NCI-H146 treated with DMSO at 0.1 percent for 48 hours (cell line): ENCODE measurements around the gene AP3D1.

Experiments
- DNase-seq: peaks from one replicate; lab custom pipeline; 2025; ENCODE audit not compliant: unreplicated experiment; lab: John Stamatoyannopoulos, UW

Gene AP3D1

DNA sequence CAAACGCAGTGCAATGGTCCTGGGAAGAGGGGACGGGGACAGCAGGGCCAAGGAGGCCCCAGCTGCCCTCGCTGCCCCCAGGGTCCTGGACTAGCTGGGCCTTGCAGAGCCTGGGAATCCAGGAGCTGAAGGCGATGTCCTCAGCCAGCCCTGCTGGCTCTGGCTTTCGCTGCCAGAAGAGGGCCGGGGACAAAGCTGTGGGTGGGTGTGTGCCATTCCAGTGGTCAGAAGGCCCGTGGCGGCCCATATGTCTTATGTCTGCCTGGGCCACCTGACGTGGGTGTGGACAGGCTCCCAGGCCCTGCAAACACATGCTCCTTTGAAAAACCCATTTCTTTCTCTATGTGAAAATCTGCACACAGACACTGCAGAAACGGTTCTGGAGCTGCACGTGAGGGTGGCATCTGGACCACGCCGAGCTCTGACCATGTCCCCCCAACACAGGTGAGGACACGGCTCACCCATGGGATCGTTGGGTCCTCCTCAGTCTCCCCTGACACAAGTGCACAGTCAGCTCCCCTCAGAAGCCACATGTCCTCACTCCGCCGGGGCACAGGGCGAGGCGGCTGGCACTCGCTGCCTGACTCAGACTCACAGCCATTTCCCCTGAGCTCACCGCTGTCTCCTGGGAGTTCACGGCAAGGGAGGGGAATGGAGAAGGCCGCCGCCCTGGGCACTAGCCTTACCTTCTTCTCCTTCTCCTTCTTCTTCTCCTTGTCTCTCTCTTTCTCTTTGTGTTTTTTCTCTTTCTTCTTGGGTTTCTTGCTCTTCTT, 37.7 kb downstream of the AP3D1 start:
- DNase-seq, result no peak

DNA sequence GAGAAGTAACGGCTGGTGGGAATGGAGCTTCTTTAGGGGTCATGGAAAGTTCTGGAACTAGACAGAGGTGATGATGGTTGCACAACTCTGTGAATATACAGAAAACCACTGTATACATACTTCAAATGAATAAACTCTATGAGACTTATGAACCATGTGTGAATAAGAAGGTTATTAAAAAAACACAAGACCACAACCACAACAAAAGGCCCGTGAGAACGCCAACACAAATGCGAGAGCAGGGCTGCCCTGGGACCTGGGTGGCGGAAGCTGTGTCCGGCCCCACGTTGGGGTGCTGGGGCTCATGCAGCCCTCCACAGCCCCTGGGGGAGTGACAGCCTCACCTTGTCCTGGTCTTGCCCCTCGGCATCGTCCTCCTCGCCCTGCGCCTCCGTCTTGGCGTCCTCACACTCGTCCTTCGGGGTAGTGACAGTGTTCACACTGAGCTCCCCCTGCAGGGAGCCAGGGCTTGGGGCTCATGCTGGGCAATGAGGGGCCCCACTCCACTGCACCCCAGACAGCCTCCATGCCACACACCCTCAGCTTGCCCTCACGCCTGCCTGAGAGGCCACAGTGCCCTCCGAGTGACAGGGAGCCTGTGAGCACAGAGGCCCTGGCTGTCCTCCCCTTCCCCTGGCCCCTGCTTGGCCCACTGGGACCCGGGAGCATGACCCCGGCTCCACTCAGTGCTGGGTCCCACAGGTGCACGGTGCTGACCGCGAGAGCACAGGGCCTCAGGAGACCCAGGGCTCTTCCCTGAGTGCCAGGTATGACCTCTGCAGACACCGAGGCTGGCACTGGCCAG, 38.6 kb downstream of the AP3D1 start:
- no peak for DNase-seq

DNA sequence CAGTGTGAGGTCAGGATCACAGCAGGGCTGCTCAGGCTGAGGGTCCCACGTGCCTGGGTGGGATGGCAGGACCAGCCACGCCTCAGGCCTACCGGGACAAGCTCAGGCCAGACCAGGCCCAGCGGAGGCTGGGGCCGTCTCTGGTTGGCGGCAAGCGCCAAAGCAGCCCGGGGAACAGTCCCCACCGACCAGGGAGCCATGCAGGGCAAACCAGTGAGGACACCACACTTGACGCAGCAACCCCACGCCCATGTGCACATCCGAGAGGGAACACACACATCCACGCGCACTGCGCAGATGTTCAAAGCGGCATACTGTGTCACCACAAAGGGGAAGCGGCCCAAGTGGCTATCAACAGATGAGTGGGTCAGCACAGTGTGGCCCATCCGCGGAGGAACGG, 39.5 kb downstream of the AP3D1 start:
- no peak for DNase-seq

DNA sequence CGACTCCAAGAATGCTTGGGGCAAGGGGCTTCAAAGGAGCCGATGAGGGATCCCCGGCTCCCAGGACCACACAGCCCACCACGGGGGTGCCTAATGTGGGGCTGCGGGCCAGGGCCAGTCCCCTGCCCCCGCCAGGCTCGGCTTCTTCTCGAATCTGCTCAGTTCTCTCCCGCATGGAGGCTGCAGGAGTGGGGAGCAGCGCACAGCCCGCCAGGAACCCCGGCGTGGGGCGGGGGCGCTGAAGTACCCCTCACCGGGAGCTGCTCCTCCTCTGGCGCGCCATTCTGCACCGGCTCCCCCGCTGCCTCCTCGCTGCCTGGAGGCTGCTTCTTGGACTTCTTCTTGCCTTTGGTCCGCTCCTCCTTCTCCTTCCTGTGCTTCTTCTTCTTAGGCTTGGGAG, 39.9 kb downstream of the AP3D1 start:
- DNase-seq, result no peak

DNA sequence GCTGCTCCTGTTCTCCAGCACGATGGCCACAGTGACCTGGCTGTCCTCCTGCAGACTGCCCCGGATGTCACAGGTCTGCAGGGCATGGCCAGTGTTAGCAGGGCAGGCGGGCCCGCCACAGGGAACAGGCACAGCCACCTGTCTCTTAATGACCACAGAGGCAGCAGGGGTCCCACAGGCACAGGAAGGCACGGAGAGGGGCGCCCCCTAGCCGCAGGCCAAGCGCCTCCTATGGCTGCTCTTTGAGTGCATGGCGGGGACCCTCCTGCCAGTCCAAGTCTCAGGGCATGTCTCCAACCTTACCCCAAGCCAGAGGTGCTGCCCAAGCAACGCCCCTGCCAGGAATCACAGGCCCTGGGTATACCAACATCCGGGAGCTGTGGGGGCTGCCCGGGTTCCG, 40.5 kb downstream of the AP3D1 start:
- no peak for DNase-seq

DNA sequence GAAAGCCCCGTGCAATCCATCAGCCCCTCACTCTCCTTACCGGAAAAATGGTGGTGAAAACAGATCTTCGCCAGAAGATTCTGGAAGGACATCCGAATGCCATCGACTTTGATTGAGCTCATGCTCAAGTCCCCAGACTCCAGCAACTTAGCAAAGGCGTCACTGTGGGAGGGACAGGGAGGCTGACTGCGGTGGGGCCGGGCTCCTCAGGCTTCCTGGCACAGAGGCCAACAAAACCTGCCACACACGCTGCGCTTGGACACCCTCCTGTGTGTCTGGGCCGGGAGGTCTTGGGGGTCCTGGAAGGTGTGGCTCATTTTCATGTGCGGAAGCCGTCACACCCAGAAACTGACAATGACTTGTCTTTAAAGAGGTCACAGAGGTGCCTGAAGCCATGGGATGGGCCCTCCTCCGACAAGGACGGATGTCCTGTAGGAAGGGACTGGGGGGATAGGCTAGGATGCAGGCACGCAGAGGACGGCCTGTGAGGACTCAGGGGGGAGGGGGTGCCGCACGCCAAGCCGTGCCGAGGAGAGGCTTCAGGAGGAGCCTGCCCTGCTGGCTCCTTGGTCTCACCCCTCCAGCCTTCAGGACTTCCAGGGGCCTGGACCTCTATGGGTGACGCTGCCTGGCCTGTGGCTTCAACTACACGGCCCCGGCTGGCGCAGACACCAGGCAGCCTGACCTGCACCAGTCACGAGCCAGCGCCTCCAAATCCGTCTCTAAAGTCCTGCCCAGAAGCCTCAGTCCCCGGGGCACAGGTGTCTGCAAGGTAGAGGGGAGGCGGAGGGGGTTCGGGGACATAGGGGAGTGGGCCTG, 42.1 kb downstream of the AP3D1 start:
- DNase-seq, result no peak

DNA sequence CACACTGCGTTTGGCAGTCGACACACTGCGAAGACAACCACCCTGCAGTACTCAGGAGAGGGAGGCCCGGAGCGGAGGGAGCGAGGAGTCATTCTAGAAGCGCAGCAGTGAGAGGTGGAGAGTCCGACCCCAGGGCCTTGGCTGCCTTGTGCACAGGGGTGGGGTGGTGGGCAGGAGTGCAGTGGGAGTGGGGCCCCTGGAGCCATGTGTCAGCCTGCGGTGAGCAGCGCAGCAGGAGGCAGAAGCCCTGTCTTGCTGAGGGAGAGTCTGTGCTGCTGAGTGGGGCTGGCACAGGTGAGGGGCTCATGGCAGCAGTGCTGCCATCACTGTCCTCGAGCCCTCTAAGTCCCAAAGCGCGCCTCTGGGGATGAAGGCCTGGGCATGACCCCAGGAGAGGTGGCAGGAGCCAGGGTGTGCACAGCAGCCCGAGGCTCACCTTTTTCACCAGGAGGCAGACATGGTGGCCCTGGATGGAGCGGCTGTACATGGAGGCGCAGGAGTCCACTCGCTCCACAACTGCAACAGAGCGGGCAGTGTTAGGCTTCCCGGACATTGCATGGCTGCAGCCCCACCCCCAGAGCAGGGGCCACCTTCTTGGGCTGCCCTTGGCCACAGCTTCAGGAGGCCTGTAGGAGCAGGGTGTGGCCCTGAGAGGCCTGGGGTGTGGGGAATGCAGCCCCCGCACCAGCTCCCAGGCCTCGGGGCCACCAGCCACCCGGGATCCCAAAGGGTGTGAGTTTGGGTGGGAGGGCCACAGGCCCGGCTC, 42.9 kb downstream of the AP3D1 start:
- DNase-seq, result no peak

DNA sequence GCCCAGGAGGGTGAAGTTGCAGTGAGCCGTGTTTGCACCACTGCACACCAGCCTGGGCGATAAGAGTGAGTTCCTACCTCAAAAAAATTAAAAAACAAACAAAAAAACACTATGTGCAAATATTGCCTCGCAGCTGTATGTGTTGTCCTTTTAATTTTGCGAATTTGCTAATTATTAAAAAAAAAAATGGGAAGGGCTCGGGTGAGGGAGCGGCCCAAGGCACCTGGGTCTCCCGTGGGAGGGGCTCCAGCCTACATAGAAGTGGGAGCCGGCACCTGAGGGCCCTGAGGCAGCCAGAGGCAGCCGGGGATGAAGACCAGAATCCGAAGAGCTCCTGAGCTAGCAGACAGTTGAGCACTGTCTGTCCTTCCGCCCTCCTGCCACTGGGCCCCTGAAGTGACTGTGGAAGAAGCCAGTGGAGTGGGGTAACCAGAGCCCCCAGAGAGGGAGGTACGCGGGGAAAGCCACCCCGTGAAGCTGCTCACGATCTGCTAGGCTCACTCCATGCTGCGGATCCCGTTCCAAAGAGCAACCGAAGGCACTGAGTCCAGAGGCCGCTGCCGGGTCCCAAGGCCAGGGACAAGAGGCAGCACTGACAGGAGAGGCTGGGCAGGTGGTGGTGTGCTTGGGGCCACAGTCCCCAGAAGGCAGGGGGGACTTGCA, 48.2 kb downstream of the AP3D1 start:
- DNase-seq, result no peak

DNA sequence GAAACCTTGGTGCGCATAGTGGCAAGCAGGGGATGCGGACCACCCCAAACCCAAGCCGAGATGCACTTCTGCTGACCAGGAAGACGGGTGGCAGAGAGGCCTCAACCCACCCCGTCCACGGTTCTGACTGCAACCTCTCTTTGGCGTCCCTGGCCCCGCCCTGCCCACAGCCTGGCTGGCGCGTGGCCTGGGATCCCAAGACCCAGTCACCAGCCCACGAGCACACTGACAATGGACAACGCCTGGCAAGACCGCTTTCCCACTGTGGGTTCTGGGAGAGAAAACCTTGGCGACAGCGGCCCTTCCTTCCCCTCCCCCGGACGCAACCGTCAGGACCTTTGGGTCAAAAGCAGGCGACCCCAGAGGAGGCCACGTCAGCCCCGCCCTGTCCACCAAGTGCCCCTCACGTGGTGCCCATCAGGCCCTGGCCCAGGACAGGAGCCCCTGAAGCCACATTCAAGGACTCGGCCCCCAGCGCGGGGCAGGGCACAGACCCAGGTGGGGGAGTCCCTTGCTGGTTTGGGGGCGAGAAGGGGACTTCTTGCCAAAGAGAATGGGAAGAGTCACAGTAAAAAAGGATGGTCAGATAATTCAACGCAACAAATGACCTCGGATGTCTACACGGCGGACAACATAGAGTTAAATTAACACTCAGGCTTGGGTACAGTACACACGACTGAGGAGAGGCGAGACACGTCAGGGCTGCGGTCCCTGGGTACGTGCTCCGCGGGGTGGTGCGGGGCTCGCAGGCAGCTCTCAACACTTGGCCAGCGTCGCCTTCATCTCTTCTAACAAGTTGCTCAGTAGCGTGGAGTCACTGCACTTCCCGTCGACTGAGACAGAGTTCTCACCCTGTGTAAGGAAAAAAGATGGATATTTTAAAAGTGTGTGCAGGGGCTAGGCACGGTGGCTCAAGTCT, 49.7 kb downstream of the AP3D1 start:
- no peak for DNase-seq

DNA sequence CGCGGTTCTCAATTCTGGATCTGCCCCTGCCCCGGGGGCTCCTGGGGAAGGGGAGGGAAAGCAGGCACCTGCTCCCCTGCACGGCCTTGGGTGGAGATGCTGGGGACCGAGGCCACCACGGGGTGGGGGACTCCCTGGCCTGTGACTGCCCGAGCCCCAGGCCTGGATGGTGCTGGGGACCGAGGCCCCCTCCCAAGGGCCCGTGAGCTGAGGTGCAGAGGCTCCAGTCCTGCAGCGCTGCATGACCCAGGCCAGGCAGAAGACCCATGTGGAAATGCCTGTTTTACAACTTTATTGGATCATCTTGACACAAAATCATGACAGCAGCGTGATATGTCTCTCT, 50.7 kb downstream of the AP3D1 start:
- DNase-seq, result no peak

DNA sequence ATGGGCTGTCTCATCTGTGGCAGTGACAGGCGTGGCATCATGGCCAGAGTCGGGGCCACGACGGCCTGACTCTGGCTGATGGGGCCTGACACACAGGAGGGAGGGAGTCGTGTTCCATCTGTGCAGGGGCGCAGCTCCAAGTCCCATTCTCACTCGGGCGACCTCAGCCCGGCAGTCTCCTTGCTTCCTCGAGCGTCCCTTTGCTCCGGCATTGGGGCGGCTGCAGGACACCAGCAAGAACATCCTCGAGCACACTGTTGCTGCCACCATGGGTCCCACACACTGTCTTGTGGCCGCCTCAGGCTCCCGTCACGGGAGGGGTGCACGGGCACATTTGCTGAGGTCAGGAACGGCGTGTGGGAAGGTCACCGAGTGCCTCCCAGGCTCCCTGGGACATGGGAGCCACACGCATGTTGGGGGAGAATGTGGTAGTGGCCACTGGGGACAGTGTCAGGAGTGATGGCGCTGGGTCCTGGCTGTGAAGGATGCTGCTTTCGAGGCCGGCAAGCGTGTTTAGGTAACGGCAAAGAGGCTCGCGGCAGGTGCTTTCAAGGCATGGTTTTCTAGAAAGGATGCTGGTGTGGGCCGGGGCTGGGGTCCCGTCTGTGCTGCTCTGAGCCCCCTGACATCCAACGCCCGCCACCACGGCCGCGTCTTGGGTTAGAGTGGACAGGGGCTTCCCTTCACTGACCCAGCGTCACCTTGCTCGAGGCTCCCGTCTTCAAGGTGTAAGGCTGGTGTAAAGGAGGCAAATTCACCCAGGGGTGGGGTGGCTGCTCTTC, 51.2 kb downstream of the AP3D1 start:
- no peak for DNase-seq

DNA sequence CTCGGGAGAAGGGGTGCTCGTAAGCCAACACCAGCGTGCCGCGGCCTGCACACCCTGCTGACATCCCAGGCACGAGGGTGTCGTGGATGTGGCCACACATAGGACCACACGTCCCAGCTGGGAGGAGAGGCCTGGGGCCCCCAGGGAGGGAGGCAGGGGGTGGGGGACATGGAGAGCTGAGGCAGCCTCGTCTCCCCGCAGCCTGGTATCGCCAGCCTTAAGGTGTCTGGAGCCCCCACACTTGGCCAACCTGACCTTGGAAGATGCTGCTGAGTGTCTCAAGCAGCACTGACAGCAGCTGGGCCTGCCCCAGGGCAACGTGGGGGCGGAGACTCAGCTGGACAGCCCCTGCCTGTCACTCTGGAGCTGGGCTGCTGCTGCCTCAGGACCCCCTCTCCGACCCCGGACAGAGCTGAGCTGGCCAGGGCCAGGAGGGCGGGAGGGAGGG, 52.3 kb downstream of the AP3D1 start:
- DNase-seq, result no peak

DNA sequence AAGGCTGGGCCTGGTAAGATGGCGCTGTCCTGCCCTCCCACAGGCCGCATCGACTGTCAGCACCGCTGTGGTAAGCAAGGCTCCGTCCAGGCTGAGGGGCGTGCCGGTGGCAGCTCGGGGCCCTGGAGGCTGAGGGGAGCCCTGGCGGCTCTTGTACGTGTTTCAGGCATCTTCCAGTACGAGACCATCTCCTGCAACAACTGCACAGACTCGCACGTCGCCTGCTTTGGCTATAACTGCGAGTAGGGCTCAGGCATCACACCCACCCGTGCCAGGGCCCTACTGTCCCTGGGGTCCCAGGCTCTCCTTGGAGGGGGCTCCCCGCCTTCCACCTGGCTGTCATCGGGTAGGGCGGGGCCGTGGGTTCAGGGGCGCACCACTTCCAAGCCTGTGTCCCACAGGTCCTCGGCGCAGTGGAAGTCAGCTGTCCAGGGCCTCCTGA, 53.5 kb downstream of the AP3D1 start:
- DNase-seq, result no peak

DNA sequence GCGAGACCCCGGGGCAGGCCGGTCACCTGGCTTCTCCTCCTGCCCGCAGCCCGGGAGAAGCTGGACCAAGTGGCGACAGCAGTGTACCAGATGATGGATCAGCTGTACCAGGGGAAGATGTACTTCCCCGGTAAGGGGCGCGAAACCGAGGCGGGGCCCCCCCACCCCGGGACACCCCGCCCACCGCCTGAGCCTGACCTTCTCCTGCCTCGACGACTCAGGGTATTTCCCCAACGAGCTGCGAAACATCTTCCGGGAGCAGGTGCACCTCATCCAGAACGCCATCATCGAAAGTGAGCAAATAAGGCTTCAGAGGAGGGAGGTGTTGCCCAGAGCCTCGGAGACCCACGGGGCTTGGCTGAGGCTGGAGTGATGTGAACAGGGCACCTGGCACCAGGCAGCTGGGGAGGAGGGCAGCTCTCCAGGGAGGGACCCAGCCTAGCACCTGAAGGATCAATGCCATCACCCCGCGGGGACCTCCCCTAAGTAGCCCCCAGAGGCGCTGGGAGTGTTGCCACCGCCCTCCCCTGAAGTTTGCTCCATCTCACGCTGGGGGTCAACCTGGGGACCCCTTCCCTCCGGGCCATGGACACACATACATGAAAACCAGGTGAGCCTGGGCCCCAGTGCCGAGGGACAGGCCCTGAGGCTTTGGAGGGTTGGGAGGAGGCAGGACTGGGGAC, 54.0 kb downstream of the AP3D1 start:
- no peak for DNase-seq

DNA sequence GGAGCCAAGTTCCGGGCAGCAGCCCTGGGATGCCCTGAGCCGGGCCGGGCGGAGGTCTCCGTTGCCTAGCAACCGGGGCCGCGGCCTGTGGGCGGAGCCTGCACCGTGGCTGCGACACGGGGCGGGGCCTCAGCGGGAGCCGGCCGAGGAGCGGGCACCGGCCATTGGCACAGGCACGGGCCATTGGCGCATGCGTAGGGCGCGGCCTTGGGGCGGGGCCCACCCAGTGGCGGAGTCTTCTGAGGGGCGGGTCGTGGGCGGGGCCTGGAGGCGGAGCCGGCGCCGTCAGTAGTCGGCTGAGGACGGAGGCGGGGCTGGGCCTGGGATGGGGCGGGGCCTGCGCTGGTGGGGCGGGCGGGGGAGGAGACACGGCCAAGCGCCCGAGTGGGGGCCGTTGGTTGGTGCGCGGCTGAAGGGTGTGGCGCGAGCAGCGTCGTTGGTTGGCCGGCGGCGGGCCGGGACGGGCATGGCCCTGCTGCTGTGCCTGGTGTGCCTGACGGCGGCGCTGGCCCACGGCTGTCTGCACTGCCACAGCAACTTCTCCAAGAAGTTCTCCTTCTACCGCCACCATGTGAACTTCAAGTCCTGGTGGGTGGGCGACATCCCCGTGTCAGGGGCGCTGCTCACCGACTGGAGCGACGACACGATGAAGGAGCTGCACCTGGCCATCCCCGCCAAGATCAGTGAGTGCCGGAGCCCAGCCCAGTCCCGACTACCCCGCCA, 54.7 kb downstream of the AP3D1 start, which contains the start of gene IZUMO4:
TSS of gene IZUMO4 (plus strand) at position 436 of the 723 bp plus-strand sequence. CDS start at position 467, 31 bp downstream.
- DNase-seq, result peak; percentile 66

DNA sequence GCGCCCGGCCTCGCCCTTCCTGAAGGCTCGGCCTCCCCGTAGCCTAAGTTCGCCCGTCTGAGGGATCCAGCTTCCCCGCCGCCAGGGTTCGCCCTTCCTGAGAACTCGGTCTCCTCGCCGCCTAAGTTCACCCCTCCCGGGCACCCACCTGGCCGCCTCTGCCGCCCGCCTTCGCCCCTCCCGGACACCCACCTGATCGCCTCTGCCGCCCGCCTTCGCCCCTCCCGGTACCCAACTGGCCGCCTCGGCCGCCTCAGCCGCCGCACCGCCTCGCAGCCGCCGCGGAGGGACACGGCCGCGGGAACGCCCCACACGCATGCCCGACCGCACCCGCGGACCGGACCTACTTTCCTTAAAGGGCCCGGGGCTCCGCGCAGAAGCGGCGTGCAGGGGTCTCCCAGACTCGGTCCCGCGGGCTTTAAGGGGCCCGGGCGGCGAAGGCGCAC, 55.3 kb downstream of the AP3D1 start, which contains the start of gene MOB3A:
TSS of gene MOB3A (minus strand) at position 293 of the 446 bp plus-strand sequence. CDS start 17,766 bp downstream, outside the sequence.
- peak; percentile 66 for DNase-seq
